Measurements from ENCODE around the gene GRM8.

GRM8 gene

DNA sequence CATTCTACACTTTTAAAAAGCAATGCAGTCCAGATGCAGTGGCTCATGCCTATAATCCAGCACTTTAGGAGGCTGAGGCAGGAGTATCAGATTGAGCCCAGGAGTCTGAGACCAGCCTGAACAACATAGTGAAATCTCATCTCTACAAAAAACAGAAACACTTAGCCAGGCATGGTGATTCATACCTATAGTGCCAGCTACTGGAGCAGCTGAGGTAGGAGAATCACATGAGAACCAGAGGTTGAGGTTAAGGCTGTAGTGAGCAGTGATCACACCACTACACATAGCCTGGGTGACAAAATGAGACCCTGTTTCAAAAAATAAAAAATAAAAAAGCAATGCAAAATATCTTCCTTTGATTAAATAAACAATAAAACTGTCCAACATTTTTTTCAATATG lies 205.2 kb downstream of the GRM8 start:
- no peak for TF ChIP-seq EP300 (IDR thresholded peaks at IDR 0.05; ENCODE audit: borderline replicate concordance)

GRCh38 chr7:127041689-127042452 lies 210.9 kb downstream of the GRM8 start:
- TF ChIP-seq FOXM1 (IDR thresholded peaks at IDR 0.05; ENCODE audit: borderline replicate concordance, low read depth) (no peak), TCF12 (IDR thresholded peaks at IDR 0.05; ENCODE audit: low read depth) (no peak), CREB1 (IDR thresholded peaks at IDR 0.05; ENCODE audit: low read depth) (no peak), YY1 (IDR thresholded peaks at IDR 0.05; ENCODE audit: low read depth) (no peak), TAF1 (IDR thresholded peaks at IDR 0.05; ENCODE audit: low read depth) (no peak), RAD21 (IDR thresholded peaks at IDR 0.05; ENCODE audit: low read depth) (no peak), NFIC (IDR thresholded peaks at IDR 0.05) (no peak), EGR1 (IDR thresholded peaks at IDR 0.05) (no peak), EP300 (IDR thresholded peaks at IDR 0.05; ENCODE audit: borderline replicate concordance) (no peak)

- TF ChIP-seq ZBTB7A (IDR thresholded peaks at IDR 0.05; ENCODE audit: low read depth) (no peak), EP300 (IDR thresholded peaks at IDR 0.05; ENCODE audit: borderline replicate concordance) (no peak), TEAD4 (IDR thresholded peaks at IDR 0.05) (no peak), TCF12 (IDR thresholded peaks at IDR 0.05; ENCODE audit: low read depth) (no peak), NFIC (IDR thresholded peaks at IDR 0.05) (no peak), YY1 (IDR thresholded peaks at IDR 0.05; ENCODE audit: low read depth) (no peak), RAD21 (IDR thresholded peaks at IDR 0.05; ENCODE audit: low read depth) (no peak), MAX (IDR thresholded peaks at IDR 0.05) (no peak), FOXM1 (IDR thresholded peaks at IDR 0.05; ENCODE audit: borderline replicate concordance, low read depth) (no peak), CEBPB (IDR thresholded peaks at IDR 0.05) (no peak), TAF1 (IDR thresholded peaks at IDR 0.05; ENCODE audit: low read depth) (no peak), REST (IDR thresholded peaks at IDR 0.05; ENCODE audit: low read depth) (no peak), EGR1 (IDR thresholded peaks at IDR 0.05) (no peak), CREB1 (IDR thresholded peaks at IDR 0.05; ENCODE audit: low read depth) (no peak)
- TF ChIP-seq, protein P1, sequence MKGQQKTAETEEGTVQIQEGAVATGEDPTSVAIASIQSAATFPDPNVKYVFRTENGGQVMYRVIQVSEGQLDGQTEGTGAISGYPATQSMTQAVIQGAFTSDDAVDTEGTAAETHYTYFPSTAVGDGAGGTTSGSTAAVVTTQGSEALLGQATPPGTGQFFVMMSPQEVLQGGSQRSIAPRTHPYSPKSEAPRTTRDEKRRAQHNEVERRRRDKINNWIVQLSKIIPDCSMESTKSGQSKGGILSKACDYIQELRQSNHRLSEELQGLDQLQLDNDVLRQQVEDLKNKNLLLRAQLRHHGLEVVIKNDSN (IDR thresholded peaks at IDR 0.05): no peak
These were observed 212.7 kb downstream of the GRM8 start for GRCh38 chr7:127040042-127040441.

- TF ChIP-seq TEAD4 (IDR thresholded peaks at IDR 0.05) (no peak), TAF1 (IDR thresholded peaks at IDR 0.05; ENCODE audit: low read depth) (no peak), CEBPB (IDR thresholded peaks at IDR 0.05) (no peak), RAD21 (IDR thresholded peaks at IDR 0.05; ENCODE audit: low read depth) (no peak), NFIC (IDR thresholded peaks at IDR 0.05) (no peak), FOXM1 (IDR thresholded peaks at IDR 0.05; ENCODE audit: borderline replicate concordance, low read depth) (no peak), MAX (IDR thresholded peaks at IDR 0.05) (no peak), TCF12 (IDR thresholded peaks at IDR 0.05; ENCODE audit: low read depth) (no peak), REST (IDR thresholded peaks at IDR 0.05; ENCODE audit: low read depth) (no peak)
These were observed 213.2 kb downstream of the GRM8 start for GRCh38 chr7:127039541-127039940.

DNA sequence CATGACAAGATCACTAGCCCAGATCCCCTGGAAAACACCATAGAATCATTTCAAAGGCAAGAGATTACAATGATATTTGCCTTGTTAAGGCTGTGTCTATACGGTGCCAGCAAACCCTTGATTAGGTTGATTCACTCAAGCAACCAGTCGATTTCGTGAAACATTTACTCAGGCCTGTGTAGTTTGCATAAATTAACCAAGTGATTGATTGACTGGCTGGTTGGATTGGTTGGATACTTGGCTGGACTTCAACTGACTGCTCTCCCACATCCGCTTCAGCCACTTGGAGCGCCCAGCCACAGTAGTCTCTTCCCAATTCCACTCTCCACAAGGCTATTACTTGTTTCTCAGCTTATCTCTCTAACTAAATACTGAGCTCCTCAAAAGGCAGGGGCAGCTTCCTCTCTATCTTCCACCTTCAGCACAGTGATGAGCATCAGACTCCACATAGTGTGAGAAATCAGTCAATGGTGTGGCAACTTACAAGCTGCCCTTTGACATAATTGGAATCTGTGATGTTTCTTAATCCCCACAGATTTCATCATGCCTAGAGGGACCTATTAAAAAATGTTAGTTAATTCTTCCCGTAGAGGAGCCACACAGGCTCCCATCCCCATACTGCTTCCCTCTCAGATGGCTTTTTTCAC lies 217.4 kb downstream of the GRM8 start:
- TF ChIP-seq NFIC (IDR thresholded peaks at IDR 0.05) (no peak), ZBTB7A (IDR thresholded peaks at IDR 0.05; ENCODE audit: low read depth) (no peak), EGR1 (IDR thresholded peaks at IDR 0.05) (no peak), EP300 (IDR thresholded peaks at IDR 0.05; ENCODE audit: borderline replicate concordance) (no peak), MAX (IDR thresholded peaks at IDR 0.05) (no peak), CREB1 (IDR thresholded peaks at IDR 0.05; ENCODE audit: low read depth) (no peak), TCF12 (IDR thresholded peaks at IDR 0.05; ENCODE audit: low read depth) (no peak), FOXM1 (IDR thresholded peaks at IDR 0.05; ENCODE audit: borderline replicate concordance, low read depth) (no peak), RAD21 (IDR thresholded peaks at IDR 0.05; ENCODE audit: low read depth) (no peak), REST (IDR thresholded peaks at IDR 0.05; ENCODE audit: low read depth) (no peak)
- TF ChIP-seq, protein P1 (IDR thresholded peaks at IDR 0.05): no peak

All from Ishikawa (cell line).